GM19467 (cell line): Measurements from ENCODE around the gene ARMC12.
A peak's percentile ranks its signal among the peaks of the same experiment; 100 is the strongest.
"Not testable (repeated sequence)": the region's sequence is repeated elsewhere in the genome, so short reads cannot be mapped to it uniquely, and the experiment has no call there.

Source experiments
- ATAC-seq: cut with Tn5 transposase; IDR thresholded peaks from one replicate; pipeline ENCODE4 v1.9.1; 2021; ENCODE audit warnings: mild to moderate bottlenecking, moderate library complexity; ENCODE audit not compliant: unreplicated experiment

ARMC12 gene, protein sequence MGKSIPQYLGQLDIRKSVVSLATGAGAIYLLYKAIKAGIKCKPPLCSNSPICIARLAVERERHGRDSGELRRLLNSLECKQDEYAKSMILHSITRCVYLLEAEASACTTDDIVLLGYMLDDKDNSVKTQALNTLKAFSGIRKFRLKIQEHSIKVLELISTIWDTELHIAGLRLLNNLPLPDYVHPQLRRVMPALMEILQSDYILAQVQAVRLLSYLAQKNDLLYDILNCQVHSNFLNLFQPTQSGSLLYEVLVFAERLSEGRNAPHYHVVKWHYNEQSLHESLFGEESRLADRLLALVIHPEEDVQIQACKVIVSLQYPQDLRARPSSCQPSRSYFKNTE

GRCh38 chr6:35736982-35737412 is at the start of gene ARMC12:
TSS of gene ARMC12 (plus strand) at chr6:35737032. CDS start at chr6:35737109, 77 bp downstream.
- ATAC-seq = no peak

DNA sequence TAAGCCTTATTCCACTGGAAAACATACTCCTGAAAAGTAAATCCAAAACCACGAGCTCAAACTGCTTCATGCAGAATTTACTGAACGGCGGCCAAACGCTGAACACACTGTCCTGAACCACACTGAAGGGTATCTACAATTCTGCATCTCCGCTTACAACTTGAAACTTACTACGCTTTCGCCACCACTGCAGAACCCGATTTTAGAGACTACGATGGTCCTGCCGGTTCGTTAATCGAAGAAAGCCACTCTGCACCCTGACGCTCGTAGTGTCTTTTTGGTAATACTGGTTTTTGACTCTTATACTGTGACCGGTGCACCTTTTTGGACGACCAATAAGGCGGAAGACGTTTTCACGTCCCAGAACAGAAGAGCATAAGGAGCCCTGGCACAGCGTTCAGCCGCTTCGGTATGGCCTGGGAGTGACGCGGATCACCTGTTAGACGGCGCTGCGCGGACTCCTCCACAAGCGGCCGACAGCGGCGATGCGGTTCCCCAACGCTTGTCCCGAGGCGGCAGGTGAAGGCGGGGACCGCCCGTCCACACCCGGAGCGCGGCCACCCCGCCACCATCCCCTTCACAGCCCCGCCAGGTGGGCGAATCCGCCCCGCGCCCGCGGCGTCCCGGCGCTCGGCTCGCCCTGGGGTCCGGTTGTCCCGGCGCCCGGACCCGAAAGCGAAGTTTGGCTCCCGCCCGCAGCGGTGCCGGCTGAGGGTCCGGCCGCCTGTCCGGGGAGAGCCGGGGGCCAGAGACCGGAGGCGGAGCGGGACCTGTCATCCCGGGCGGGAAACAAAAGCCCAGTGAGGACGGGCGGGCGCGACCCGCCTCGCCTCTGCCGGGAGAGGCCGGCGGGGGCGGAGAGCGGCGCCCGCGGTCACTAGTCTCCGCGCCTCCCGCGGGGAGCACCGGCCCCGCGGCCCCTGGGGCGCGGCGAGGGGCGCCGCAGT is 48.9 kb upstream of the ARMC12 start:
- ATAC-seq = peak; percentile 33

- peak; percentile 82 for ATAC-seq
Measured at GRCh38 chr6:35688605-35689322, 48.1 kb upstream of the ARMC12 start, which contains the start of gene FKBP5. TSS of gene FKBP5 (minus strand) at chr6:35688915. CDS start at chr6:35642824, 46,091 bp downstream.

GRCh38 chr6:35690006-35690405 is 46.8 kb upstream of the ARMC12 start:
- not testable (repeated sequence) for ATAC-seq

GRCh38 chr6:35690484-35690883 is 46.3 kb upstream of the ARMC12 start:
- no peak for ATAC-seq

DNA sequence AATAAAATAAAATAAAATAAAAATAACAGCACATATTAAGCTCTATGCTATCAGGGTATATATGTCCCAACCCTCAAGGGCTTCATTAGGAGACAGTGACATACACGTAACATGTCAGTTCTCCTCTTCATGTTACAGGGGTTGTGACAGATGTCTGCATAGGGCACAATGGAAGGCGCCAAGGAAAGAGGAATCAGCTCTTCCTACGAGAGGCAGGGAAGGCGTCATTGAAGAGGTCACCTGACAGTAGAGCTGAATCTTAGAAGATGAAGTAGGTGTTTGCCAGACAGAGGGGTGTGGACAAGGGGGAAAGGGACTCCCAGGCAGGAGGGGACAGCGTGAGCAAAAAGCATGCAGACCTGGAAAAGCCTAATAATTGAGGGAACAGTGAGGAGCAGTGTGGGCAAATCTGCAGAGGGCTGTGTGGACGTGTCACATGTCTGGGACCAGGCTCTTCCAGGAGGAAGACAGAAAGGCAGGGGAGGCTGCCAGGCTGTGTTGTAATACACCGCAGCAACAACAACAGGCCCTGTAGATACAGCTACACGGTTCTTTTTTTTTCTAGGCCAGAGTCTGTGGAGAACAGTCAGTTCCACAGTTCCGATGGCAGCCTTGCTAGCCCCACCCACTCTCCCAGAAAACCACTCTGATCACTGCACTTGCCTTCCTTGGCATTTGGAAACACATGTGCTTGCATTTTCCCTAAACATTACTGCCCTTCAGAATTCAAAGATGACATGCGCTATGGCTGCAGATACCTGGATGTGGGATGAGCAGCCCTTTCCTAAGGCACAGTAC is 45.6 kb upstream of the ARMC12 start:
- ATAC-seq = no peak

DNA sequence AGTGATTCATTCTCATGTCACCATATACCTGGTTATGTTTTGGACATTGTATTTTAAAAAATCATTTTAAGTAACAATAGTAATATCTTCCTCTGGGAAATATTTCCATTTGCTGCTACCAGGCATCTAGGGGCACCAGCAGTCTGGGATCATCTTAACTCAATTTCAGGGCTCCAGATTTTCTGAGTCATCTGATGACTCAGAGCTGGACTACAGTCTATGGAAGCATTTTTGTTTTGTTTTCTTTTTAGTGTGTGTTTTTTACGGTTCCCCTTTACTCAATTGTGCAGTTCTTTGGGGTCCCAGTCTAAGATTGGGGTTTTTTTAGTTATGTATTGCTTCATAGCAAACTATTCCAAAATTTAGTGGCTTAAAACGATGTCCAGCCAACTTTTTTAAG is 42.4 kb upstream of the ARMC12 start:
- ATAC-seq = no peak

GRCh38 chr6:35698430-35698829 is 38.4 kb upstream of the ARMC12 start:
- not testable (repeated sequence) for ATAC-seq

DNA sequence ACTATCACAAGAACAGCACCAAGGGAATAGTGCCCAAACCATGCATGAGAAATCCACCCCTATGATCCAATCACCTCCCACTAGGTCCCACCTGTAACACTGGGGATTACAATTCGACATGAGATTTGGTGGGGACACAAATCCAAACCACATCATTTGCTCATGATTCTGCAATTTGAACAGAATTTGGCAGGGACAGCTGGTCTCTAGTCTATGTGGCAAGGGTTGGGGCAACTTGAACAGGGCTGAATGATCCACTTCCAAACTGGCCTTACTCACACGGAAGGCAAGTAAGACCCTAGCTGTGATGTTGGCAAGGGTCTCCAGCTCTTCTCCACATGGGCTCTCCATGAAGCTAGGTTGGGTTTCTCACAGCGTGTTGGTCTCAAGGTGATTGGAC is 38.0 kb upstream of the ARMC12 start:
- ATAC-seq = no peak

DNA sequence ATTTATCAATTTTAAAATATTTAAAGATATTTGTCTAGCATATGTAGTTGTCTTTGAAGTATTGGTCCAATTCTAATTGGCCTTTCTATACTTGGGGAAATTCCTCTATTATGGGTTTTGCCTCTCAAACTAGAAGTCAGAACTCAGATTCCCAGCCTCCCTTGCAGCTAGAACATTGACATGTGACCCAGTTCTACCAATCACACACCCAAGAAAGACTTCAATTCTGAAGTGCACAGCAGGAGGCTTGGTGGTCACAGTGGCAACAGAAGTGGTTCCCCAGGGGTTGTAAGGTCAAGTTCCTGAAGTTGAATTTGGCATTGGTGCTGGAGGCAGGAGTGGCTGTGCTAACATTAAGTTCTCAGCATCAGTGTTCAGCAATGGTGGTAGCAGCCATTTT is 33.3 kb upstream of the ARMC12 start:
- no peak for ATAC-seq

GRCh38 chr6:35706468-35706867 is 30.4 kb upstream of the ARMC12 start:
- ATAC-seq = no peak

DNA sequence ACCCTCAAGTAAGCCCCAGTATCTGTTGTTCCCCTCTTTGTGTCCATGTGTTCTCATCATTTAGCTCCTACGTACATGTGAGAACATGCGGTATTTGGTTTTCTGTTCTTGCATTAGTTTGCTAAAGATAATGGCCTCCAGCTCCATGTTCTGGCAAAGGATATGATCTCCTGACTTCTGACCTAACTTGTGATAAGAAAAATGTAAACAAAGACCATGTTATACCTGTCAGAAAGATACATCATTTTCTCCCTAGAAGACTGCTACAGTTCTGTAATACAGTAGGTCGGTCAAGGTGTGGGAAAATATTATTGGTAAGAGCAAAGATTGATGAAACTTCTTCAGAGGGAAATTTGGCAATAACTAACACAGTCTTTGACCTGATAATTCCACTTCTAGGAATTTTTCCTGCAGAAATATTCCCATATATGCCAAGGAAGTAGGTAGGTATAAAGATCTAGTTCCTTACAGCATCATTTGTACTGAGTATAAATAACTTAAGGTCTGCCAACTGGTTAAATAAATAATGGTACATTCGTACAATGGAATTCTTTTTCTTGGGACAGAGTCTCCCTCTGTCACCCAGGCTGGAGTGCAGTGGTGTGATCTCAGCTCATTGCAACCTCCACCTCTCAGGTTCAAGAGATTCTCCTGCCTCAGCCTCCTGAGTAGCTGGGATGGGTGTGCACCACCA is 29.0 kb upstream of the ARMC12 start:
- ATAC-seq = no peak

GRCh38 chr6:35708585-35708984 is 28.2 kb upstream of the ARMC12 start:
- no peak for ATAC-seq

DNA sequence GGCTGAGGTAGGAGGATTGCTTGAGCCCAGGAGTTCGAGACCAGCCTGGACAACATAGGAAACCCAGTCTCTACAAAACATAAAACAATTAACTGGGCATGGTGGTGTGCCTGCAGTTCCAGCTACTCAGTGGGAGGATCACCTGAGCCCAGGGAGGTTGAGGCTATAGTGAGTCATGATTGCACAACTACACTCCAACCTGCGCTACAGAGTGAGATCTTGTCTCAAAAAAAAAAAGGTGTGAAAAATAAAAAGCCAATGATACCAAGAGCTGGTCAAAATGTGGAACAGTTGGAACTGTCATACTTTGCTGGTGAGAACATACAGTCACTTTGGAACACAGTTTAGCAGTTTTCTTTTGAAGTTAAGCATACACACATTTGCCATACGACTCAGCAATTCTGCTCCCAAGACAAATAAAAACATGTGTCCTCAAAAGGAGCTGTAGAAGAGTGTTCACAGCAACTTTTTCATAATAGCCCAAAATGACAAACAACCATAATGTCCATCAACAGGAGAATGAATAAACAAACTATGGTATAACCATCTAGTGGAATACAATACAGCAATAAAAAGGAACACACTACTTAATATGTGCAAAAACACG is 26.5 kb upstream of the ARMC12 start:
- ATAC-seq = no peak

GRCh38 chr6:35711731-35712130 is 25.1 kb upstream of the ARMC12 start:
- no peak for ATAC-seq

GRCh38 chr6:35713006-35713767 is 23.6 kb upstream of the ARMC12 start:
- no peak for ATAC-seq

- ATAC-seq = no peak
Measured at GRCh38 chr6:35716798-35717197, 20.0 kb upstream of the ARMC12 start.
